Stomach (tissue), 4 donors: Measurements from ENCODE around the gene ERBB4.

Source experiments
- POLR2A ChIP-seq, 4 donors: fragments of 450-650 bp; IDR thresholded peaks; one replicate each; pipeline ENCODE4 v1.6.1; 2016; ENCODE audit warnings: antibody characterized with exemption in 4 of 4, control low read depth in 2 of 4, mild to moderate bottlenecking in 1 of 4, moderate library complexity in 1 of 4
- TF ChIP-seq, protein P1 (sequence below), 7 experiments: fragments of 450-650 bp in 4 of 7; fragments of 200-600 bp in 3 of 7; sonication (generic) in 3 of 7; IDR thresholded peaks; one replicate each; pipeline ENCODE4 v1.5.1; 2016 to 2019; ENCODE audit warnings: antibody characterized with exemption in 7 of 7, control low read depth in 2 of 7, mild to moderate bottlenecking in 1 of 7

DNA sequence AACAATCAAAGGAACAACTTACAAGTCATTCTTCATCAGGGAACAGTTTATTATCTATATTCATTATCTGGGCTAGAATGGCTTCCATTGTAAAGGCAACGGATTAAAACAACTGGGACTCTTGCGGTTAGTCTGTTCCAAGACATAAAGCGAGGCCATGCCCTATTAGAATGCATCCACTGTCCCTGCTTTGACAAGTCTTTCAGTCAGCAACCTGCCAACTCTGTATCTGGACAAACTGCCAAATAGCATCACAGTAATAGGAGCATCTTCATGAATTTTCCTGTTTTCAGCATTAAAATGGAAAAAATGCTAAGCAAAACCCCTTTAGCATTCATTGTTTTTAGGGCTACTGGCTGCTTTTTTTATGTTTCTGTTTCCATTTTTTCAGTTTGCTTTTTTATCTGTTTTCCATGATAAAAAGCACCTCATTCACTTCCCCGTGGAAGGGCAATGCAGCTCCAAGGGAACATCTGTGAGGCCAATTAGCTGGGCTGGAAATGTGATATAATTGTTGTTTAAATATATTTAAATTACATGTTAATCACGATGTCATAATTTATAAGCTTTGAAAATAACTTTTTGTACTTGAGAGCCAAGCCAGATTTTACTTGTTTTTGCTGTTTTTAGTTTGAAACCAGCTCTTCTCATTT lies 1147.9 kb downstream of the ERBB4 start:
- no peak for TF ChIP-seq POLR2A (IDR thresholded peaks at IDR 0.05)
- TF ChIP-seq, protein P1, sequence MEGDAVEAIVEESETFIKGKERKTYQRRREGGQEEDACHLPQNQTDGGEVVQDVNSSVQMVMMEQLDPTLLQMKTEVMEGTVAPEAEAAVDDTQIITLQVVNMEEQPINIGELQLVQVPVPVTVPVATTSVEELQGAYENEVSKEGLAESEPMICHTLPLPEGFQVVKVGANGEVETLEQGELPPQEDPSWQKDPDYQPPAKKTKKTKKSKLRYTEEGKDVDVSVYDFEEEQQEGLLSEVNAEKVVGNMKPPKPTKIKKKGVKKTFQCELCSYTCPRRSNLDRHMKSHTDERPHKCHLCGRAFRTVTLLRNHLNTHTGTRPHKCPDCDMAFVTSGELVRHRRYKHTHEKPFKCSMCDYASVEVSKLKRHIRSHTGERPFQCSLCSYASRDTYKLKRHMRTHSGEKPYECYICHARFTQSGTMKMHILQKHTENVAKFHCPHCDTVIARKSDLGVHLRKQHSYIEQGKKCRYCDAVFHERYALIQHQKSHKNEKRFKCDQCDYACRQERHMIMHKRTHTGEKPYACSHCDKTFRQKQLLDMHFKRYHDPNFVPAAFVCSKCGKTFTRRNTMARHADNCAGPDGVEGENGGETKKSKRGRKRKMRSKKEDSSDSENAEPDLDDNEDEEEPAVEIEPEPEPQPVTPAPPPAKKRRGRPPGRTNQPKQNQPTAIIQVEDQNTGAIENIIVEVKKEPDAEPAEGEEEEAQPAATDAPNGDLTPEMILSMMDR (IDR thresholded peaks at IDR 0.05) = no peak
